Measurements from ENCODE around the gene ARF3. TPM values are rescaled to one million over a fixed set of nuclear protein-coding genes. Genes with fewer than 3 reads are reported as not detected.

ARF3 gene
- total RNA-seq, 1 experiment from 2014 or later = 166 TPM

DNA sequence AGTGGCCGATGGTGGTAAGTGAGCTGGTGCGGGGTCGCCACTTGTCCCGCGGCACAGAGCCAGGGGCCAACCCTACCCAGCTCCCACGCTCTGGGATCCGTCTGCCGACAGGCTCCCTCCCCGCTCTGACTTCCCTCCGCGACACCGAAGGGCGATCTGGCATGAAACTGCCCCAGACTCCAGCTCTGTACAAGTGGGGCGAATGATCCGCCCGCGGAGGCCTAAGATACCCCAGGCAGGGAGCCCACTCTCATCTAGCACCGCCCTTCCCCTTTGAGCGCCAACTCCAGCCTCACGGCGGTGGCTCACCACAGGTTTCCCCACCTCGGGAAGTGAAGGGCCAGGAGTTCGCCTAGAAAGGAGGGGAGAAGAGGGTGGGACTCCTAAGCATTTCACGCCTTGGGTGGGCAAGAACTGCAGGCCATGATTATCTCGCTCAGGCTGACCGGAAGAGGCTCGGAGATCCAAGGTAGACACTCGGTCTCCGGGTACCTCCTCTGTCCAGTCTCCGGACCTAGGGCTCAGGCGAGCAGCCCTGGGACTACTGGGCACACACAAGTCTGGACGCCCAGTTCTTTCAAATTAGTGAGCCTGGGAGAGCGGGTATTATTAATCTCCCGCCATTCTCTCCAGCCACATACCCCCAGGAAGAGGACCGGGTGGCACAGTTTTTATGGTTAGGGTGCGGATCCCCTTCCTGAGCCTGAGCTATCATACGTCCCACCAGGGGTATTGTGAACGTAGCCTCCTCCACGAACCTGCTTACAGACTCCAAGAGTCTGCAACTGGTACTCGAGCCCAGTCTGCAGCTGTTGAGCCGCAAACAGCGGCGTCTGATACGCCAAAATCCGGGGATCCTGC is 21.7 kb upstream of the ARF3 start:
- no peaks in the 10 kb centered on the region for H3K9me3 ChIP-seq (ENCODE audit: control insufficient read depth in 1 of 2, insufficient read depth in 1 of 2, low read depth in 1 of 2, low read length in 2 of 2)
- H3K4me1 ChIP-seq (ENCODE audit: control insufficient read depth in 1 of 2, insufficient read depth in 2 of 2, low read length in 2 of 2) = peaks cover 3 to 12% of the 10 kb centered on the region in 2 experiments; a peak in 3 of 4 replicates
- H3K27me3 ChIP-seq (ENCODE audit: insufficient read depth, low read length) = peaks cover 6% of the 10 kb centered on the region; the same call in 1 of the 2 replicates
- no peaks in the 10 kb centered on the region for H3K9me2 ChIP-seq (ENCODE audit: insufficient read depth)
- no peak for TF ChIP-seq ZFX (IDR thresholded peaks at IDR 0.05)
- no peak for TF ChIP-seq TCF7L2 (IDR thresholded peaks at IDR 0.05; ENCODE audit: borderline replicate concordance, extremely low read depth, insufficient read depth, insufficient read length)
- TF ChIP-seq SIN3A (IDR thresholded peaks at IDR 0.05; ENCODE audit: low read depth) = no peak
- TF ChIP-seq, protein P1, sequence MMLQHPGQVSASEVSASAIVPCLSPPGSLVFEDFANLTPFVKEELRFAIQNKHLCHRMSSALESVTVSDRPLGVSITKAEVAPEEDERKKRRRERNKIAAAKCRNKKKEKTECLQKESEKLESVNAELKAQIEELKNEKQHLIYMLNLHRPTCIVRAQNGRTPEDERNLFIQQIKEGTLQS (IDR thresholded peaks at IDR 0.05) = no peak
- TF ChIP-seq EZH2phosphoT487 (IDR thresholded peaks at IDR 0.05; ENCODE audit: borderline replicate concordance) = no peak
- TF ChIP-seq POLR2AphosphoS5 (IDR thresholded peaks at IDR 0.05; ENCODE audit: low read depth, low read length) = no peak
- TF ChIP-seq, protein P2, sequence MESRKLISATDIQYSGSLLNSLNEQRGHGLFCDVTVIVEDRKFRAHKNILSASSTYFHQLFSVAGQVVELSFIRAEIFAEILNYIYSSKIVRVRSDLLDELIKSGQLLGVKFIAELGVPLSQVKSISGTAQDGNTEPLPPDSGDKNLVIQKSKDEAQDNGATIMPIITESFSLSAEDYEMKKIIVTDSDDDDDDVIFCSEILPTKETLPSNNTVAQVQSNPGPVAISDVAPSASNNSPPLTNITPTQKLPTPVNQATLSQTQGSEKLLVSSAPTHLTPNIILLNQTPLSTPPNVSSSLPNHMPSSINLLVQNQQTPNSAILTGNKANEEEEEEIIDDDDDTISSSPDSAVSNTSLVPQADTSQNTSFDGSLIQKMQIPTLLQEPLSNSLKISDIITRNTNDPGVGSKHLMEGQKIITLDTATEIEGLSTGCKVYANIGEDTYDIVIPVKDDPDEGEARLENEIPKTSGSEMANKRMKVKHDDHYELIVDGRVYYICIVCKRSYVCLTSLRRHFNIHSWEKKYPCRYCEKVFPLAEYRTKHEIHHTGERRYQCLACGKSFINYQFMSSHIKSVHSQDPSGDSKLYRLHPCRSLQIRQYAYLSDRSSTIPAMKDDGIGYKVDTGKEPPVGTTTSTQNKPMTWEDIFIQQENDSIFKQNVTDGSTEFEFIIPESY (IDR thresholded peaks at IDR 0.05; ENCODE audit: extremely low read depth, insufficient replicate concordance, low read length) = no peak
- TF ChIP-seq JUND (IDR thresholded peaks at IDR 0.05) = no peak
- TF ChIP-seq ELF1 (IDR thresholded peaks at IDR 0.05; ENCODE audit: borderline replicate concordance, low read depth) = no peak
- TF ChIP-seq, protein P3, sequence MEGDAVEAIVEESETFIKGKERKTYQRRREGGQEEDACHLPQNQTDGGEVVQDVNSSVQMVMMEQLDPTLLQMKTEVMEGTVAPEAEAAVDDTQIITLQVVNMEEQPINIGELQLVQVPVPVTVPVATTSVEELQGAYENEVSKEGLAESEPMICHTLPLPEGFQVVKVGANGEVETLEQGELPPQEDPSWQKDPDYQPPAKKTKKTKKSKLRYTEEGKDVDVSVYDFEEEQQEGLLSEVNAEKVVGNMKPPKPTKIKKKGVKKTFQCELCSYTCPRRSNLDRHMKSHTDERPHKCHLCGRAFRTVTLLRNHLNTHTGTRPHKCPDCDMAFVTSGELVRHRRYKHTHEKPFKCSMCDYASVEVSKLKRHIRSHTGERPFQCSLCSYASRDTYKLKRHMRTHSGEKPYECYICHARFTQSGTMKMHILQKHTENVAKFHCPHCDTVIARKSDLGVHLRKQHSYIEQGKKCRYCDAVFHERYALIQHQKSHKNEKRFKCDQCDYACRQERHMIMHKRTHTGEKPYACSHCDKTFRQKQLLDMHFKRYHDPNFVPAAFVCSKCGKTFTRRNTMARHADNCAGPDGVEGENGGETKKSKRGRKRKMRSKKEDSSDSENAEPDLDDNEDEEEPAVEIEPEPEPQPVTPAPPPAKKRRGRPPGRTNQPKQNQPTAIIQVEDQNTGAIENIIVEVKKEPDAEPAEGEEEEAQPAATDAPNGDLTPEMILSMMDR (IDR thresholded peaks at IDR 0.05 in 2 of 3, conservative IDR thresholded peaks at IDR 0.05 in 1 of 3; ENCODE audit: borderline replicate concordance in 1 of 3, insufficient read depth in 1 of 3, low read depth in 2 of 3, low read length in 2 of 3) = no peak
- TF ChIP-seq, protein P4, sequence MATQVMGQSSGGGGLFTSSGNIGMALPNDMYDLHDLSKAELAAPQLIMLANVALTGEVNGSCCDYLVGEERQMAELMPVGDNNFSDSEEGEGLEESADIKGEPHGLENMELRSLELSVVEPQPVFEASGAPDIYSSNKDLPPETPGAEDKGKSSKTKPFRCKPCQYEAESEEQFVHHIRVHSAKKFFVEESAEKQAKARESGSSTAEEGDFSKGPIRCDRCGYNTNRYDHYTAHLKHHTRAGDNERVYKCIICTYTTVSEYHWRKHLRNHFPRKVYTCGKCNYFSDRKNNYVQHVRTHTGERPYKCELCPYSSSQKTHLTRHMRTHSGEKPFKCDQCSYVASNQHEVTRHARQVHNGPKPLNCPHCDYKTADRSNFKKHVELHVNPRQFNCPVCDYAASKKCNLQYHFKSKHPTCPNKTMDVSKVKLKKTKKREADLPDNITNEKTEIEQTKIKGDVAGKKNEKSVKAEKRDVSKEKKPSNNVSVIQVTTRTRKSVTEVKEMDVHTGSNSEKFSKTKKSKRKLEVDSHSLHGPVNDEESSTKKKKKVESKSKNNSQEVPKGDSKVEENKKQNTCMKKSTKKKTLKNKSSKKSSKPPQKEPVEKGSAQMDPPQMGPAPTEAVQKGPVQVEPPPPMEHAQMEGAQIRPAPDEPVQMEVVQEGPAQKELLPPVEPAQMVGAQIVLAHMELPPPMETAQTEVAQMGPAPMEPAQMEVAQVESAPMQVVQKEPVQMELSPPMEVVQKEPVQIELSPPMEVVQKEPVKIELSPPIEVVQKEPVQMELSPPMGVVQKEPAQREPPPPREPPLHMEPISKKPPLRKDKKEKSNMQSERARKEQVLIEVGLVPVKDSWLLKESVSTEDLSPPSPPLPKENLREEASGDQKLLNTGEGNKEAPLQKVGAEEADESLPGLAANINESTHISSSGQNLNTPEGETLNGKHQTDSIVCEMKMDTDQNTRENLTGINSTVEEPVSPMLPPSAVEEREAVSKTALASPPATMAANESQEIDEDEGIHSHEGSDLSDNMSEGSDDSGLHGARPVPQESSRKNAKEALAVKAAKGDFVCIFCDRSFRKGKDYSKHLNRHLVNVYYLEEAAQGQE (IDR thresholded peaks at IDR 0.05; ENCODE audit: low read depth) = no peak
- TF ChIP-seq POLR2A (IDR thresholded peaks at IDR 0.05; ENCODE audit: borderline replicate concordance, extremely low read depth, insufficient read depth, insufficient read length) = no peak
- no peak for TF ChIP-seq SRF (IDR thresholded peaks at IDR 0.05; ENCODE audit: low read depth)
- TF ChIP-seq ZNF274 (IDR thresholded peaks at IDR 0.05; ENCODE audit: low read depth, low read length) = no peak
- no peak for TF ChIP-seq EGR1 (IDR thresholded peaks at IDR 0.05; ENCODE audit: low read depth)
- TF ChIP-seq CBX3 (IDR thresholded peaks at IDR 0.05; ENCODE audit: low read depth) = no peak
- TF ChIP-seq, protein P5, sequence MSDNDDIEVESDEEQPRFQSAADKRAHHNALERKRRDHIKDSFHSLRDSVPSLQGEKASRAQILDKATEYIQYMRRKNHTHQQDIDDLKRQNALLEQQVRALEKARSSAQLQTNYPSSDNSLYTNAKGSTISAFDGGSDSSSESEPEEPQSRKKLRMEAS (IDR thresholded peaks at IDR 0.05) = no peak
- no peak overlapping the region for H3K9ac ChIP-seq (ENCODE audit: low read length)
- H4K20me1 ChIP-seq (ENCODE audit: insufficient read depth) = no peaks in the 10 kb centered on the region
- ChIA-PET RAD21 (ENCODE audit: low non-redundant PET in 1 of 2, low total read pairs in 2 of 2, uncharacterized antibody in 2 of 2, unreplicated experiment in 2 of 2) (no interaction called here), POLR2A (no interaction called here), CTCF (interaction anchor here (1.5 to 3.3 kb wide), 2 partner anchors 9 to 126 kb away, joined by 3 to 26 read pairs; partner anchors contain the start of gene DDX23)
- H3K4me3 ChIP-seq (replicated peaks in 1 of 2; ENCODE audit: low read depth in 1 of 2, low read length in 2 of 2) = no peak overlapping the region
- ATAC-seq (no peak), DNase-seq (ENCODE audit: low read depth, low spot score) (no peak)
- no peak overlapping the region for H2AFZ ChIP-seq (ENCODE audit: low read depth, low read length, poor library complexity, severe bottlenecking)
- no peaks in the 10 kb centered on the region for H3K36me3 ChIP-seq (ENCODE audit: control insufficient read depth in 1 of 2, insufficient read depth in 2 of 2, low read length in 2 of 2)
- no peak overlapping the region for H3K4me2 ChIP-seq (ENCODE audit: low read length)
- H3K79me2 ChIP-seq (ENCODE audit: insufficient read depth, low read length) = no peaks in the 10 kb centered on the region
- BruUV-seq (replicated peaks) = no TSS peak
- no peak overlapping the region for H3K27ac ChIP-seq (ENCODE audit: low read depth, low read length)
- intact Hi-C loops (cut with micrococcal nuclease) = no loop called here

Data from HCT116 (cell line).